HG02571 (cell line): ENCODE data around the gene FBXO2.

Experiments used
- ATAC-seq: cut with Tn5 transposase; IDR thresholded peaks from one replicate; pipeline ENCODE4 v1.9.1; 2021; ENCODE audit warnings: mild to moderate bottlenecking, moderate library complexity; ENCODE audit not compliant: unreplicated experiment

The FBXO2 gene

GRCh38 chr1:11598461-11598860, 55.8 kb downstream of the FBXO2 start:
- ATAC-seq = no peak
